ENCODE measurements around the gene NUB1. TPM values are rescaled to one million over a fixed set of nuclear protein-coding genes. Genes with fewer than 3 reads are reported as not detected.
A peak's percentile ranks its signal among the peaks of the same experiment; 100 is the strongest.

The NUB1 gene
- total RNA-seq, 1 donor, result 51.0 TPM

- no peak overlapping the region for H3K4me3 ChIP-seq (ENCODE audit: low read depth, low read length)
- DNase-seq (ENCODE audit: low read depth), result no peak
- TF ChIP-seq CTCF (IDR thresholded peaks at IDR 0.05; ENCODE audit: insufficient read depth, low read depth, low read length), result no peak
These were observed 58.3 kb downstream of the NUB1 start for GRCh38 chr7:151399906-151400305.

GRCh38 chr7:151400626-151401315 lies 59.2 kb downstream of the NUB1 start:
- TF ChIP-seq CTCF (IDR thresholded peaks at IDR 0.05; ENCODE audit: insufficient read depth, low read depth, low read length), result no peak
- no peak overlapping the region for H3K4me3 ChIP-seq (ENCODE audit: low read depth, low read length)
- no peak for DNase-seq (ENCODE audit: low read depth)

- peak; percentile 10 for TF ChIP-seq CTCF (IDR thresholded peaks at IDR 0.05; ENCODE audit: insufficient read depth, low read depth, low read length)
- DNase-seq (ENCODE audit: low read depth), result no peak
These were observed 60.6 kb downstream of the NUB1 start for GRCh38 chr7:151402029-151402835.

GRCh38 chr7:151403764-151404163 lies 62.2 kb downstream of the NUB1 start:
- DNase-seq (ENCODE audit: low read depth), result peak; percentile 39
- no peak overlapping the region for H3K4me3 ChIP-seq (ENCODE audit: low read depth, low read length)
- TF ChIP-seq CTCF (IDR thresholded peaks at IDR 0.05; ENCODE audit: insufficient read depth, low read depth, low read length), result peak; percentile 5

More at GRCh38 chr7:151402029-151402835, 60.6 kb downstream of the NUB1 start:
- H3K4me3 ChIP-seq (ENCODE audit: low read depth, low read length), result no peak overlapping the region

GRCh38 chr7:151404216-151405011 lies 62.8 kb downstream of the NUB1 start:
- DNase-seq (ENCODE audit: low read depth), result peak; percentile 92
- no peak overlapping the region for H3K4me3 ChIP-seq (ENCODE audit: low read depth, low read length)
- no peak for TF ChIP-seq CTCF (IDR thresholded peaks at IDR 0.05; ENCODE audit: insufficient read depth, low read depth, low read length)

GRCh38 chr7:151405056-151405455 lies 63.4 kb downstream of the NUB1 start:
- no peak for TF ChIP-seq CTCF (IDR thresholded peaks at IDR 0.05; ENCODE audit: insufficient read depth, low read depth, low read length)
- no peak for DNase-seq (ENCODE audit: low read depth)
- no peak overlapping the region for H3K4me3 ChIP-seq (ENCODE audit: low read depth, low read length)
